CD4-positive, alpha-beta T cell (primary cell): ENCODE data around the gene G6PC1. TPM values are rescaled to one million over a fixed set of nuclear protein-coding genes. Genes with fewer than 3 reads are reported as not detected.
"Not testable (repeated sequence)": the region's sequence is repeated elsewhere in the genome, so short reads cannot be mapped to it uniquely, and the experiment has no call there.

Experiments
- ATAC-seq: fragments of 200-7000 bp; cut with Tn5 transposase; one replicate; pipeline ENCODE4 v1.10.0; 2022; ENCODE audit warnings: mild to moderate bottlenecking; ENCODE audit not compliant: poor library complexity
- CTCF ChIA-PET: fragments of 350-600 bp; sonication (Branson Sonifier 250); formaldehyde crosslinking; loops from one replicate; lab custom pipeline; 2021; ENCODE audit warnings: antibody characterized with exemption, inconsistent platforms; lab: Charles Lee
- POLR2A ChIA-PET: fragments of 350-600 bp; sonication (Branson Sonifier 250); formaldehyde crosslinking; loops from one replicate; lab custom pipeline; 2021; ENCODE audit warnings: antibody characterized with exemption, inconsistent platforms; lab: Charles Lee
- DNase-seq, 14 experiments: peaks; one replicate each; pipeline ENCODE4 v3.0.0-alpha.2; 2013 to 2020; ENCODE audit warnings: mixed read lengths in 2 of 14
- H3K27ac ChIP-seq, 2 donors: one replicate each; pipeline versions ENCODE4 v1.5.1 to v1.7.0; 2013; ENCODE audit warnings: low read length in 2 of 2, low read depth in 1 of 2, mild to moderate bottlenecking in 1 of 2
- H3K27me3 ChIP-seq, 2 experiments: 1 replicate in 1 of 2; 2 replicates in 1 of 2; pipeline versions ENCODE4 v1.6.1 to v1.7.0; 2013; ENCODE audit warnings: low read length in 2 of 2, control low read depth in 1 of 2, mild to moderate bottlenecking in 1 of 2, moderate library complexity in 1 of 2; ENCODE audit not compliant: insufficient read depth in 2 of 2, control insufficient read depth in 1 of 2
- H3K36me3 ChIP-seq: one replicate; pipeline ENCODE4 v1.6.1; 2013; ENCODE audit warnings: low read length, control low read depth; ENCODE audit not compliant: insufficient read depth
- H3K4me1 ChIP-seq: one replicate; pipeline ENCODE4 v1.6.1; 2013; ENCODE audit warnings: low read length, control low read depth; ENCODE audit not compliant: insufficient read depth
- H3K4me3 ChIP-seq: one replicate; pipeline ENCODE4 v1.5.1; 2013; ENCODE audit warnings: mild to moderate bottlenecking, low read length, moderate library complexity
- H3K9me3 ChIP-seq, 2 experiments: 1 replicate in 1 of 2; 2 replicates in 1 of 2; pipeline versions ENCODE4 v1.6.1 to v1.7.0; 2013; ENCODE audit warnings: low read length in 2 of 2, mild to moderate bottlenecking in 2 of 2, control low read depth in 1 of 2, moderate library complexity in 1 of 2; ENCODE audit not compliant: control insufficient read depth in 1 of 2, insufficient read depth in 1 of 2
- H3K27ac Mint-ChIP-seq: one replicate; pipeline ENCODE4 v1.8.0; 2020; ENCODE audit warnings: mixed read lengths
- H3K27me3 Mint-ChIP-seq: one replicate; pipeline ENCODE4 v1.8.0; 2021; ENCODE audit warnings: mixed read lengths
- H3K36me3 Mint-ChIP-seq: one replicate; pipeline ENCODE4 v1.8.0; 2021; ENCODE audit warnings: low read depth, mixed read lengths
- H3K4me1 Mint-ChIP-seq: one replicate; pipeline ENCODE4 v1.8.0; 2021; ENCODE audit warnings: low read depth, mixed read lengths
- H3K4me3 Mint-ChIP-seq: one replicate; pipeline ENCODE4 v1.8.0; 2020; ENCODE audit warnings: mild to moderate bottlenecking, mixed read lengths
- H3K9me3 Mint-ChIP-seq: one replicate; pipeline ENCODE4 v1.8.0; 2020; ENCODE audit warnings: mixed read lengths
- intact Hi-C, 2 experiments: fragments of 100-400 bp; cut with DNase I in 1 of 2; cut with micrococcal nuclease in 1 of 2; formaldehyde crosslinking; loops; one replicate each; pipeline versions ENCODE4 v1.15.1 to v1.9.0; 2023 to 2025; cut with DNase I, micrococcal nuclease
- total RNA-seq, 174 experiments: library from RNA in 2 of 174; stranded (reverse) in 2 of 174; gene quantifications; one replicate each; pipeline ENCODE4 v1.2.3 and lab custom pipeline; 2021 to 2026
- TF ChIP-seq, protein P1 (sequence below): fragments of 200-600 bp; IDR thresholded peaks from one replicate; pipeline ENCODE4 v1.8.0; 2022; ENCODE audit warnings: antibody characterized with exemption, mild to moderate bottlenecking

G6PC1 gene
- total RNA-seq, 2 experiments from 2014 or later: not detected

DNA sequence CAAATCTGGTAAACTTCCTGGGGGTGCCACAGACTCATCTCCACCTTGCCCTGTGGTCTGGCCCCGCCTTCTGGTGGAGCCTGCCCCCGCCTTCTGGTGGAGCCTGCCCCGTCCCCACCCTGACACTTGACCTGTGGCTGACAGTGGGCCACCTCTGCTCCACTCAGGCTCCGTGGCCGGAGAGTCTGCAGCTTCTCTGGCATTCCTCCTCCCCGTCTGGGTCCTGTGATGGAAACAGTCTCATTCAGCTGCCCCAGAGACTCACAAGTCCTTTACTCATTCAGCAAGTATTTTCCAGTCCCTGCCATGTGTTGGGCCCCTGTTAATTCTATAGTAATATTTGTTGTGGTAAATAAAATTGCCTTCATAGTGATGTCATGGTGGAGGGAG, 21.0 kb upstream of the G6PC1 start:
- ChIA-PET CTCF (no interaction called here), POLR2A (no interaction called here)
- peaks cover 0 to 2% of the 10 kb centered on the region in 2 experiments for H3K27me3 ChIP-seq
- Mint-ChIP-seq H3K4me1 (no peaks in the 10 kb centered on the region), H3K27ac (no peak overlapping the region), H3K27me3 (peaks cover 28% of the 10 kb centered on the region), H3K9me3 (no peaks in the 10 kb centered on the region), H3K36me3 (no peaks in the 10 kb centered on the region), H3K4me3 (no peak overlapping the region)
- no peak overlapping the region for H3K27ac ChIP-seq
- intact Hi-C loops: no loop called here
- DNase-seq: no peak
- no peak for ATAC-seq
- H3K4me1 ChIP-seq: no peaks in the 10 kb centered on the region
- no peaks in the 10 kb centered on the region for H3K36me3 ChIP-seq
- TF ChIP-seq, protein P1, sequence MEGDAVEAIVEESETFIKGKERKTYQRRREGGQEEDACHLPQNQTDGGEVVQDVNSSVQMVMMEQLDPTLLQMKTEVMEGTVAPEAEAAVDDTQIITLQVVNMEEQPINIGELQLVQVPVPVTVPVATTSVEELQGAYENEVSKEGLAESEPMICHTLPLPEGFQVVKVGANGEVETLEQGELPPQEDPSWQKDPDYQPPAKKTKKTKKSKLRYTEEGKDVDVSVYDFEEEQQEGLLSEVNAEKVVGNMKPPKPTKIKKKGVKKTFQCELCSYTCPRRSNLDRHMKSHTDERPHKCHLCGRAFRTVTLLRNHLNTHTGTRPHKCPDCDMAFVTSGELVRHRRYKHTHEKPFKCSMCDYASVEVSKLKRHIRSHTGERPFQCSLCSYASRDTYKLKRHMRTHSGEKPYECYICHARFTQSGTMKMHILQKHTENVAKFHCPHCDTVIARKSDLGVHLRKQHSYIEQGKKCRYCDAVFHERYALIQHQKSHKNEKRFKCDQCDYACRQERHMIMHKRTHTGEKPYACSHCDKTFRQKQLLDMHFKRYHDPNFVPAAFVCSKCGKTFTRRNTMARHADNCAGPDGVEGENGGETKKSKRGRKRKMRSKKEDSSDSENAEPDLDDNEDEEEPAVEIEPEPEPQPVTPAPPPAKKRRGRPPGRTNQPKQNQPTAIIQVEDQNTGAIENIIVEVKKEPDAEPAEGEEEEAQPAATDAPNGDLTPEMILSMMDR: no peak
- no peaks in the 10 kb centered on the region for H3K9me3 ChIP-seq
- no peak overlapping the region for H3K4me3 ChIP-seq

DNA sequence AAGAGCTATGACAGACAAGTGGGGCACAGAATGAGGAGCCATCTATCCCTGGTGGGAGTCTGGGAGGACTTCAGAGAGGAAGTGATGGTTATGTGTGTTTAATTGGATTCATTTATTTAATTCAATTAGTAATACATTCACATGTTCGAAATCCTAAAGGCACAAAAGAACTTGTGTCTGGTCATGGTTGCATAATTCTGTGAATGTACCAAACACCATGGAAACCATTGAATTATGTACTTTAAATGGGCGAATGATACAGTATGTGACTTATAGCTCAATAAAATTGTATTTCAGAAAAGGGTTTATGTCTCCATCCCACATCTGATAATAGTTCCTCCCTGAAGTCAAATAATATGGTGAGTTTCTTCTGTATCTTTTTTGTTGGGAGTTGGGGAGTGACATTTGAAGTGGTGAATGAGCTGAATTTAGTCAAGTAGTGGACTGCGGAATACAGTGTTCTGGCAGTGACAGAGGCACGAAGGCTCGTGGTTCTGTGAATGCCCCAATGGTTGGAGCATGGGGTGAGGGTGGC, 19.8 kb upstream of the G6PC1 start:
- no peaks in the 10 kb centered on the region for H3K4me1 Mint-ChIP-seq
- H3K27ac Mint-ChIP-seq: no peak overlapping the region
- H3K9me3 Mint-ChIP-seq: no peaks in the 10 kb centered on the region
- Histone ChIP-seq H3K36me3 (no peaks in the 10 kb centered on the region), H3K4me3 (no peak overlapping the region), H3K9me3 (no peaks in the 10 kb centered on the region), H3K27ac (no peak overlapping the region), H3K27me3 (peaks cover 0 to 2% of the 10 kb centered on the region in 2 experiments), H3K4me1 (no peaks in the 10 kb centered on the region)
- DNase-seq: no peak
- H3K27me3 Mint-ChIP-seq: peaks cover 23% of the 10 kb centered on the region
- intact Hi-C loops: no loop called here
- no peaks in the 10 kb centered on the region for H3K36me3 Mint-ChIP-seq
- H3K4me3 Mint-ChIP-seq: no peak overlapping the region
- TF ChIP-seq, protein P1: no peak
- ChIA-PET POLR2A (no interaction called here), CTCF (no interaction called here)
- no peak for ATAC-seq

DNA sequence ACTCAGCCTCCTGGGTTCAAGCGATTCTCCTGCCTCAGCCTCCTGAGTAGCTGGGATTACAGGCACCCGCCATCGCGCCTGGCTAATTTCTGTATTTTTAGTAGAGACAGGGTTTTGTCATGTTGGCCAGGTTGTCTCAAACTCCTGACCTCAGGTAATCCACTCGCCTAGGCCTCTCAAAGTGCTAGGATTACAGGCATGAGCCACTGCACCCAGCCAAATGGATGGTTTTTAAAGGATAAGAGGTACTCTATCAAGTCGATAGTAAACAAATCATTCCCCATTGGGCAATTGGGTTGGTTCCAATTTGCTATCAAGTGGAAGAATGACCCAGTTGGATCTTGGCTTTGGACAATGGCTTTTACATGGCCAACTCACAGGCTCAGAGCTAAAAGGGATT, 18.9 kb upstream of the G6PC1 start:
- H3K27ac Mint-ChIP-seq, H3K9me3 Mint-ChIP-seq, H3K4me1 Mint-ChIP-seq, intact Hi-C loops, H3K36me3 ChIP-seq, H3K27me3 ChIP-seq, CTCF ChIA-PET, H3K4me3 Mint-ChIP-seq, H3K4me1 ChIP-seq, POLR2A ChIA-PET, DNase-seq, H3K36me3 Mint-ChIP-seq, H3K4me3 ChIP-seq, H3K27ac ChIP-seq, H3K9me3 ChIP-seq, ATAC-seq: not testable (repeated sequence)
- peaks cover 29% of the 10 kb centered on the region for H3K27me3 Mint-ChIP-seq

DNA sequence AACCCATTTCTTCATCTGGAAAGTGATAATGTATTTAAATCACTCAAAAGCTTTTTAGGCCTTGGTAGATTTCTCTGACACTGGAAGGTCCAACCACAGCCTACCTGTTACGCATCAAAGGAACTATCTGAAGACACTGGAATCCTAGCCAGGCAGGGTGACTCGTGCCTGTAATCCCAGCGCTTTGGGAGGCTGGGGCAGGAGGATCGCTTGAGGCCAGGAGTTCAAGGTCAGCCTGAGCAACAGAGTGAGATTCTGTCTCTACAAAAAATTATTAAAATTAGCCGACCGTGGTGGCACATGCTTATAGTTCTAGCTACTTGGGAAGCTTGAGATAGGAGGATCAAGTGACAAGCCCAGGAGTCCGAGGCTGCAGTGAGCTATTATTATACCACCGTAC, 18.4 kb upstream of the G6PC1 start:
- Mint-ChIP-seq H3K36me3 (no peaks in the 10 kb centered on the region), H3K4me1 (no peaks in the 10 kb centered on the region), H3K27ac (no peak overlapping the region), H3K27me3 (peaks cover 28% of the 10 kb centered on the region), H3K9me3 (no peaks in the 10 kb centered on the region), H3K4me3 (no peak overlapping the region)
- H3K4me3 ChIP-seq: no peak overlapping the region
- CTCF ChIA-PET: no interaction called here
- no peaks in the 10 kb centered on the region for H3K4me1 ChIP-seq
- H3K27me3 ChIP-seq: peaks cover 0 to 2% of the 10 kb centered on the region in 2 experiments
- DNase-seq (no peak), ATAC-seq (no peak)
- no peak overlapping the region for H3K27ac ChIP-seq
- H3K36me3 ChIP-seq: no peaks in the 10 kb centered on the region
- TF ChIP-seq, protein P1: no peak
- no peaks in the 10 kb centered on the region for H3K9me3 ChIP-seq
- POLR2A ChIA-PET: no interaction called here
- intact Hi-C loops: no loop called here
